Liver (tissue), 9 donors: ENCODE measurements around the gene SLC10A3. TPM values are rescaled to one million over a fixed set of nuclear protein-coding genes. Genes with fewer than 3 reads are reported as not detected.

Experiments used
- DNase-seq: peaks from one replicate; pipeline ENCODE4 v3.0.0-alpha.2; 2017; ENCODE audit warnings: low spot score
- H3K27ac ChIP-seq, 2 donors: one replicate each; pipeline ENCODE4 v1.7.0; 2013; ENCODE audit warnings: inconsistent platforms in 2 of 2, low read length in 2 of 2, control low read depth in 1 of 2, low read depth in 1 of 2, mild to moderate bottlenecking in 1 of 2
- H3K27me3 ChIP-seq, 4 donors: one replicate each; pipeline versions ENCODE4 v1.6.1 to v1.7.0; 2013; ENCODE audit warnings: low read length in 3 of 4, inconsistent platforms in 1 of 4, mild to moderate bottlenecking in 1 of 4, moderate library complexity in 1 of 4; ENCODE audit not compliant: control insufficient read depth in 4 of 4, insufficient read depth in 4 of 4
- H3K36me3 ChIP-seq, 4 donors: one replicate each; pipeline versions ENCODE4 v1.6.1 to v1.7.0; 2013; ENCODE audit warnings: low read length in 3 of 4, mild to moderate bottlenecking in 3 of 4, low read depth in 1 of 4, moderate library complexity in 1 of 4; ENCODE audit not compliant: control insufficient read depth in 4 of 4, insufficient read depth in 3 of 4
- H3K4me1 ChIP-seq, 4 donors: one replicate each; pipeline versions ENCODE4 v1.6.1 to v1.7.0; 2013; ENCODE audit warnings: low read length in 3 of 4, mild to moderate bottlenecking in 3 of 4, moderate library complexity in 1 of 4; ENCODE audit not compliant: control insufficient read depth in 4 of 4, insufficient read depth in 4 of 4
- H3K4me3 ChIP-seq, 3 donors: one replicate each; pipeline versions ENCODE4 v1.6.1 to v1.7.0; 2013; ENCODE audit warnings: low read length in 3 of 3, control low read depth in 1 of 3, low read depth in 1 of 3, mild to moderate bottlenecking in 1 of 3
- H3K9ac ChIP-seq, 2 donors: one replicate each; pipeline ENCODE4 v1.7.0; 2013; ENCODE audit warnings: low read length in 2 of 2, mild to moderate bottlenecking in 2 of 2, moderate library complexity in 2 of 2, control low read depth in 1 of 2, low read depth in 1 of 2
- H3K9me3 ChIP-seq, 4 donors: one replicate each; pipeline versions ENCODE4 v1.6.1 to v1.7.0; 2013; ENCODE audit warnings: low read length in 3 of 4; ENCODE audit not compliant: control insufficient read depth in 4 of 4
- ATF3 ChIP-seq: IDR thresholded peaks from 2 replicates; pipeline ENCODE4 v1.6.1; 2016; ENCODE audit warnings: antibody characterized with exemption
- FOXA1 ChIP-seq: IDR thresholded peaks from 2 replicates; pipeline ENCODE4 v1.6.1; 2016; ENCODE audit warnings: antibody characterized with exemption
- FOXA2 ChIP-seq: IDR thresholded peaks from 2 replicates; pipeline ENCODE4 v1.6.1; 2016; ENCODE audit warnings: antibody characterized with exemption
- GABPA ChIP-seq, 2 donors: IDR thresholded peaks in 1 of 2; conservative IDR thresholded peaks in 1 of 2; 2 replicates each; pipeline ENCODE4 v1.6.1; 2016; ENCODE audit warnings: antibody characterized with exemption in 2 of 2, mild to moderate bottlenecking in 1 of 2, moderate library complexity in 1 of 2
- HNF4A ChIP-seq, 2 donors: conservative IDR thresholded peaks; 2 replicates each; pipeline ENCODE4 v1.6.1; 2016; ENCODE audit warnings: antibody characterized with exemption in 2 of 2, mild to moderate bottlenecking in 2 of 2
- HNF4G ChIP-seq: IDR thresholded peaks from 2 replicates; pipeline ENCODE4 v1.6.1; 2016; ENCODE audit warnings: antibody characterized with exemption
- MAX ChIP-seq: IDR thresholded peaks from 2 replicates; pipeline ENCODE4 v1.6.1; 2016; ENCODE audit warnings: antibody characterized with exemption
- NR2F2 ChIP-seq: IDR thresholded peaks from 2 replicates; pipeline ENCODE4 v1.6.1; 2016; ENCODE audit warnings: antibody characterized with exemption
- RAD21 ChIP-seq, 2 donors: IDR thresholded peaks; 2 replicates each; pipeline ENCODE4 v1.6.1; 2016; ENCODE audit warnings: antibody characterized with exemption in 2 of 2, mild to moderate bottlenecking in 2 of 2
- RXRA ChIP-seq, 2 donors: IDR thresholded peaks; 2 replicates each; pipeline ENCODE4 v1.6.1; 2017 to 2018; ENCODE audit warnings: antibody characterized with exemption in 2 of 2, mild to moderate bottlenecking in 1 of 2
- TAF1 ChIP-seq: conservative IDR thresholded peaks from 2 replicates; pipeline ENCODE4 v1.6.1; 2016; ENCODE audit warnings: antibody characterized with exemption, mild to moderate bottlenecking
- YY1 ChIP-seq: IDR thresholded peaks from 2 replicates; pipeline ENCODE4 v1.6.1; 2016; ENCODE audit warnings: antibody characterized with exemption, mild to moderate bottlenecking
- ZBTB33 ChIP-seq: IDR thresholded peaks from 2 replicates; pipeline ENCODE4 v1.6.1; 2016; ENCODE audit warnings: antibody characterized with exemption
- WGBS: extraction: QIAGEN DNeasy Blood & Tissue Kit; methylation state at CpG from one replicate; pipeline ENCODE4 v1.1.7; 2013; 5-methylcytosine and 5-hydroxymethylcytosine counted together
- polyA plus RNA-seq, 2 donors: library from polyadenylated mRNA; stranded (reverse) in 1 of 2; unstranded in 1 of 2; fragments of 200-250 nt in 1 of 2; fragments of >200 nt in 1 of 2; fragmentation: Nextera tagmentation in 1 of 2; extraction: Ambion mirVana in 1 of 2; gene quantifications; one replicate each; pipeline versions ENCODE4 v1.2.1 to v1.2.3, GENCODE V29; 2013 to 2015
- total RNA-seq, 2 donors: library from RNA; depleted of rRNA; stranded (reverse); fragments of >200 nt; gene quantifications; one replicate each; pipeline ENCODE4 v1.2.3, GENCODE V29; 2014
- TF ChIP-seq, protein P1 (sequence below): IDR thresholded peaks from 2 replicates; pipeline ENCODE4 v1.6.1; 2016; ENCODE audit warnings: antibody characterized with exemption, mild to moderate bottlenecking
- TF ChIP-seq, protein P2 (sequence below): fragments of 150-350 bp; IDR thresholded peaks from 2 replicates; pipeline ENCODE4 v1.5.1; 2017; ENCODE audit warnings: improper control_type of control experiment, low read depth, low read length; ENCODE audit not compliant: missing input control
- donor health status: healthy.
- donor health status: healthy.
- donor health status: healthy.
- donor health status: healthy.
- donor health status: healthy.

The SLC10A3 gene
- total and polyA plus RNA-seq, 4 donors: 3.2 to 5.6 (median 4.5) TPM

DNA sequence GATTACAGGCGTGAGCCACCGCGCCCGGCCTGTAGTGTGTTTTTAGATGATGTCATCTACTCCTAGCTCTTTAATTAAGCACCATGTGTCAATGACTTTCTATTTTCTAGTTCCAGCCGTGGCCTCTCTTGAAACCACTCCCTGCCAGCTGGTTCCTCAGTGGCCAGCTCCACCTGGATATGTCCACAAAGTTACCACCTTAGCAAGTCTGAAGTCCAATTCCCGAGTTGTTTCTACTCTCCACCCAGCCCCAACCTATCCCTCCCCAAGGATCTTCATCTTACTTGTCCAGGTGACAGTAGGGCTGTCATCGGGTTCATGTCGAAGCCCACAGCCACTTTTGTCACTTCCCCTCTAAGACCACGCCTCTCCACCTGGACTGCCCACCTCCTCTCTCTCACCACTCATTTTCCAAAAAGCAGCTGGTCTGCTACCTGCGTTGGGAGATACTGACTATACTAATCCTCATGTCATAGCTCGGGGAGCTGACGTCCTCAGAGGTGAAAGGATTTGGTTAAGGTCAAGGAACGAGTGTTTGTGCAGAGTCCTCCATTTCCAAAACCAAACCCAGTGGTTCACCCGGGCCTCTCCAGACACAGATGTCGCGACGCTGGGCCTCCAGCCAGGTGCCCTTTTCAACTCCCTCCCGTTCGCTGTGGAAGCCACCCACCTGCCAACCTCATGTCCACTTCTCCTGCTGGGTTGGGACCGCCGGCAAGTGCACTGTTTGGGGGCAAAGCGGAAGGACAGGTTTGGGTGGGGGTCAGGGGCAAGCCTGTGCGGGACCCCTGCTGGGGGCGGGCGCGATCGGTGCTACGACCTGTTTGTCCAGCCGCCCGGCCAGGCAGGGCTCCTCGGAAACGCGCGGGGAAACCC, 24.9 kb upstream of the SLC10A3 start:
- TF ChIP-seq HNF4A (conservative IDR thresholded peaks at IDR 0.05) (peak in 1 of 2 donors; percentile 33), FOXA1 (no peak), NR2F2 (peak; percentile 30)
- Histone ChIP-seq H3K27ac (peak overlapping the region; percentile 91 to 94), H3K36me3 (peaks cover 0 to 2% (median 0%) of the 10 kb centered on the region in 4 donors), H3K9ac (peak overlapping the region; percentile 47 to 86), H3K27me3 (no peaks in the 10 kb centered on the region), H3K4me1 (peaks cover 4 to 32% (median 15%) of the 10 kb centered on the region in 4 donors), H3K4me3 (peak overlapping the region; percentile 67 to 75 (median 71)), H3K9me3 (no peaks in the 10 kb centered on the region)
- DNase-seq: no peak
- 15% methylated on average over 34 of the region's 34 CpGs for WGBS

DNA sequence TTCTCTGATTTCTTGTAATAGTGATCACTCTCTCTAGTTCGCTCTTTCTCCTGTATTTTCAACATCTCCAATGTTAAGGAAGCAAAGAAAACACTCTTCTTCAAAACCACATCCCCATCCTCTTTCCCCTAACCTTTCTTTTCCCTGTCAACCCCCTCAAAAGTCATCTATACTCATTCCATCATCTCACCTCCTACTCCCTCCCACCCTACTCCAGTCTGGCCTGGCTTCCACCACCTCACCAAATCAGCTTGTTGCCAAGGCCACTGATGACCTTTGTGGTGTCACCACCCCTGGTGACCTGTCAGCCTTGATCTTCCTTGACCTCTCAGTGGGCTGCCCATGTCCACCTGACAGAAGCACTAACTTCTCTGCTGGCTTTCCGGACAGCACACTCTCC, 23.3 kb upstream of the SLC10A3 start:
- no peak overlapping the region for H3K4me3 ChIP-seq
- H3K36me3 ChIP-seq: peaks cover 0 to 7% (median 2%) of the 10 kb centered on the region in 4 donors
- DNase-seq: no peak
- no peaks in the 10 kb centered on the region for H3K27me3 ChIP-seq
- no peak overlapping the region for H3K27ac ChIP-seq
- TF ChIP-seq FOXA1: no peak
- TF ChIP-seq ATF3: no peak
- no peak for TF ChIP-seq MAX
- no peak for TF ChIP-seq TAF1
- TF ChIP-seq RAD21 (IDR thresholded peaks at IDR 0.05): no peak
- TF ChIP-seq, protein P1, sequence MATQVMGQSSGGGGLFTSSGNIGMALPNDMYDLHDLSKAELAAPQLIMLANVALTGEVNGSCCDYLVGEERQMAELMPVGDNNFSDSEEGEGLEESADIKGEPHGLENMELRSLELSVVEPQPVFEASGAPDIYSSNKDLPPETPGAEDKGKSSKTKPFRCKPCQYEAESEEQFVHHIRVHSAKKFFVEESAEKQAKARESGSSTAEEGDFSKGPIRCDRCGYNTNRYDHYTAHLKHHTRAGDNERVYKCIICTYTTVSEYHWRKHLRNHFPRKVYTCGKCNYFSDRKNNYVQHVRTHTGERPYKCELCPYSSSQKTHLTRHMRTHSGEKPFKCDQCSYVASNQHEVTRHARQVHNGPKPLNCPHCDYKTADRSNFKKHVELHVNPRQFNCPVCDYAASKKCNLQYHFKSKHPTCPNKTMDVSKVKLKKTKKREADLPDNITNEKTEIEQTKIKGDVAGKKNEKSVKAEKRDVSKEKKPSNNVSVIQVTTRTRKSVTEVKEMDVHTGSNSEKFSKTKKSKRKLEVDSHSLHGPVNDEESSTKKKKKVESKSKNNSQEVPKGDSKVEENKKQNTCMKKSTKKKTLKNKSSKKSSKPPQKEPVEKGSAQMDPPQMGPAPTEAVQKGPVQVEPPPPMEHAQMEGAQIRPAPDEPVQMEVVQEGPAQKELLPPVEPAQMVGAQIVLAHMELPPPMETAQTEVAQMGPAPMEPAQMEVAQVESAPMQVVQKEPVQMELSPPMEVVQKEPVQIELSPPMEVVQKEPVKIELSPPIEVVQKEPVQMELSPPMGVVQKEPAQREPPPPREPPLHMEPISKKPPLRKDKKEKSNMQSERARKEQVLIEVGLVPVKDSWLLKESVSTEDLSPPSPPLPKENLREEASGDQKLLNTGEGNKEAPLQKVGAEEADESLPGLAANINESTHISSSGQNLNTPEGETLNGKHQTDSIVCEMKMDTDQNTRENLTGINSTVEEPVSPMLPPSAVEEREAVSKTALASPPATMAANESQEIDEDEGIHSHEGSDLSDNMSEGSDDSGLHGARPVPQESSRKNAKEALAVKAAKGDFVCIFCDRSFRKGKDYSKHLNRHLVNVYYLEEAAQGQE: no peak
- TF ChIP-seq RXRA (IDR thresholded peaks at IDR 0.05): peak in 1 of 2 donors; percentile 38
- TF ChIP-seq YY1: no peak
- no peak for TF ChIP-seq GABPA (IDR thresholded peaks at IDR 0.05 in 1 of 2, conservative IDR thresholded peaks at IDR 0.05 in 1 of 2)
- TF ChIP-seq HNF4A (conservative IDR thresholded peaks at IDR 0.05): no peak
- TF ChIP-seq, protein P2, sequence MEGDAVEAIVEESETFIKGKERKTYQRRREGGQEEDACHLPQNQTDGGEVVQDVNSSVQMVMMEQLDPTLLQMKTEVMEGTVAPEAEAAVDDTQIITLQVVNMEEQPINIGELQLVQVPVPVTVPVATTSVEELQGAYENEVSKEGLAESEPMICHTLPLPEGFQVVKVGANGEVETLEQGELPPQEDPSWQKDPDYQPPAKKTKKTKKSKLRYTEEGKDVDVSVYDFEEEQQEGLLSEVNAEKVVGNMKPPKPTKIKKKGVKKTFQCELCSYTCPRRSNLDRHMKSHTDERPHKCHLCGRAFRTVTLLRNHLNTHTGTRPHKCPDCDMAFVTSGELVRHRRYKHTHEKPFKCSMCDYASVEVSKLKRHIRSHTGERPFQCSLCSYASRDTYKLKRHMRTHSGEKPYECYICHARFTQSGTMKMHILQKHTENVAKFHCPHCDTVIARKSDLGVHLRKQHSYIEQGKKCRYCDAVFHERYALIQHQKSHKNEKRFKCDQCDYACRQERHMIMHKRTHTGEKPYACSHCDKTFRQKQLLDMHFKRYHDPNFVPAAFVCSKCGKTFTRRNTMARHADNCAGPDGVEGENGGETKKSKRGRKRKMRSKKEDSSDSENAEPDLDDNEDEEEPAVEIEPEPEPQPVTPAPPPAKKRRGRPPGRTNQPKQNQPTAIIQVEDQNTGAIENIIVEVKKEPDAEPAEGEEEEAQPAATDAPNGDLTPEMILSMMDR: no peak
- no peak for TF ChIP-seq FOXA2
- no peak for TF ChIP-seq ZBTB33
- TF ChIP-seq NR2F2: peak; percentile 75
- TF ChIP-seq HNF4G: no peak
- H3K9me3 ChIP-seq: peaks cover 0 to 3% (median 0%) of the 10 kb centered on the region in 4 donors
- H3K4me1 ChIP-seq: peaks cover 4 to 32% (median 15%) of the 10 kb centered on the region in 4 donors
- 76% methylated on average over 2 of the region's 2 CpGs for WGBS
- no peak overlapping the region for H3K9ac ChIP-seq
